Measurements from ENCODE around the gene NCK2.
"Not testable (repeated sequence)": the region's sequence is repeated elsewhere in the genome, so short reads cannot be mapped to it uniquely, and the experiment has no call there.

- TF ChIP-seq, protein P1, sequence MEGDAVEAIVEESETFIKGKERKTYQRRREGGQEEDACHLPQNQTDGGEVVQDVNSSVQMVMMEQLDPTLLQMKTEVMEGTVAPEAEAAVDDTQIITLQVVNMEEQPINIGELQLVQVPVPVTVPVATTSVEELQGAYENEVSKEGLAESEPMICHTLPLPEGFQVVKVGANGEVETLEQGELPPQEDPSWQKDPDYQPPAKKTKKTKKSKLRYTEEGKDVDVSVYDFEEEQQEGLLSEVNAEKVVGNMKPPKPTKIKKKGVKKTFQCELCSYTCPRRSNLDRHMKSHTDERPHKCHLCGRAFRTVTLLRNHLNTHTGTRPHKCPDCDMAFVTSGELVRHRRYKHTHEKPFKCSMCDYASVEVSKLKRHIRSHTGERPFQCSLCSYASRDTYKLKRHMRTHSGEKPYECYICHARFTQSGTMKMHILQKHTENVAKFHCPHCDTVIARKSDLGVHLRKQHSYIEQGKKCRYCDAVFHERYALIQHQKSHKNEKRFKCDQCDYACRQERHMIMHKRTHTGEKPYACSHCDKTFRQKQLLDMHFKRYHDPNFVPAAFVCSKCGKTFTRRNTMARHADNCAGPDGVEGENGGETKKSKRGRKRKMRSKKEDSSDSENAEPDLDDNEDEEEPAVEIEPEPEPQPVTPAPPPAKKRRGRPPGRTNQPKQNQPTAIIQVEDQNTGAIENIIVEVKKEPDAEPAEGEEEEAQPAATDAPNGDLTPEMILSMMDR (IDR thresholded peaks at IDR 0.05; ENCODE audit: poor library complexity): not testable (repeated sequence)
- not testable (repeated sequence) for TF ChIP-seq EZH2 (IDR thresholded peaks at IDR 0.05; ENCODE audit: borderline replicate concordance)
Measured at GRCh38 chr2:105771291-105771690, 26.6 kb downstream of the NCK2 start.
